HG02798 (cell line): ENCODE measurements around the gene ZNF827.

ENCODE experiments used
- ATAC-seq: cut with Tn5 transposase; IDR thresholded peaks from one replicate; pipeline ENCODE4 v1.9.1; 2021; ENCODE audit warnings: mild to moderate bottlenecking; ENCODE audit not compliant: unreplicated experiment, poor library complexity

Gene ZNF827

GRCh38 chr4:145868637-145869409 is 69.8 kb downstream of the ZNF827 start:
- peak; percentile 68 for ATAC-seq

- no peak for ATAC-seq
Observed at GRCh38 chr4:145867406-145867805, 71.2 kb downstream of the ZNF827 start.

GRCh38 chr4:145866991-145867390 is 71.6 kb downstream of the ZNF827 start:
- ATAC-seq: no peak

GRCh38 chr4:145865274-145865941 is 73.2 kb downstream of the ZNF827 start:
- peak; percentile 33 for ATAC-seq

GRCh38 chr4:145863191-145863590 is 75.4 kb downstream of the ZNF827 start:
- ATAC-seq: no peak

GRCh38 chr4:145861336-145862318 is 77.0 kb downstream of the ZNF827 start:
- ATAC-seq: no peak

- no peak for ATAC-seq
Observed at GRCh38 chr4:145860897-145861296, 77.7 kb downstream of the ZNF827 start.

GRCh38 chr4:145860446-145860845 is 78.2 kb downstream of the ZNF827 start:
- ATAC-seq: no peak

- ATAC-seq: no peak
Observed at GRCh38 chr4:145859926-145860325, 78.7 kb downstream of the ZNF827 start.

GRCh38 chr4:145859426-145859825 is 79.2 kb downstream of the ZNF827 start:
- no peak for ATAC-seq

- ATAC-seq: no peak
Observed at GRCh38 chr4:145852256-145852839, 86.3 kb downstream of the ZNF827 start.

GRCh38 chr4:145851511-145852201 is 87.0 kb downstream of the ZNF827 start:
- no peak for ATAC-seq

- no peak for ATAC-seq
Observed at GRCh38 chr4:145847764-145848163, 90.9 kb downstream of the ZNF827 start.

GRCh38 chr4:145845118-145845517 is 93.5 kb downstream of the ZNF827 start:
- no peak for ATAC-seq

GRCh38 chr4:145843639-145844038 is 95.0 kb downstream of the ZNF827 start:
- no peak for ATAC-seq

GRCh38 chr4:145843148-145843547 is 95.5 kb downstream of the ZNF827 start:
- ATAC-seq: no peak

GRCh38 chr4:145842224-145842887 is 96.3 kb downstream of the ZNF827 start:
- ATAC-seq: no peak

- no peak for ATAC-seq
Observed at GRCh38 chr4:145840801-145841200, 97.8 kb downstream of the ZNF827 start.

GRCh38 chr4:145840162-145840768 is 98.4 kb downstream of the ZNF827 start:
- ATAC-seq: peak; percentile 92
